NCI-H446 treated with DMSO at 0.1 percent for 48 hours (cell line): ENCODE measurements around the gene USP54.

Source experiments
- DNase-seq: peaks from one replicate; lab custom pipeline; 2025; lab: John Stamatoyannopoulos, UW

Gene USP54

DNA sequence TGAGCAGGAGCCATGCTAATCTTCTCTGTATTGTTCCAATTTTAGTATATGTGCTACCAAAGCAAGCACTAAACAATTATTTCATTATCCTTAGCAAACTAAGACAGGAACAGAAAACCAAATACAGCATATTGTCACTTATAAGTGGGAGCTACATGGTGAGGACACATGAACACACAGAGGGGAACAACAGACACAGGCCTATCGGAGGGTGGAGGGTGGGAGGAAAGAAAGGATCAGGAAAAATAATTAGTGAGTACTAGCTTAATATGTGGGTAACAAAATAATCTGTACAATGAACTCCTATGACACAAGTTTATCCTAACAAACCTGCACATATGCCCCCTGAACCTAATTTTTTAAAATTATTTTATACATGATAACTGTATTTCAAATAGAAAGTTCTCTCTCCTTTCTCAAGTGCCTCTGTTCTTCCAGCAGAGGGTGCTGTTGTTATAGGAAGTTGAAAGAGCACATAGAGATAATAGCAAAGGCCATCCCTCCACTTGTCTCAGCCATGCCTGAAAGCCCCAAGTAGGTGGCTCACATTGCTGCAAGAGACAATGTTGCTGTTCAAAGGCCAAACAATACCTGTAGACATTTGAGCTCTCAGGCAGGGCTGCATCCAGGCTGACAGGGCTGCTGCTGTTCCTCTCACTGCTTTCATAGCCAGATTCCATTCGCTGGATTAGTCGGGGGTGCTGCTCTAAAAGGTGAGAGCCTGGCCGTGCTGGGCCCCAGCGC, 61.9 kb downstream of the USP54 start:
- DNase-seq = peak; percentile 39

DNA sequence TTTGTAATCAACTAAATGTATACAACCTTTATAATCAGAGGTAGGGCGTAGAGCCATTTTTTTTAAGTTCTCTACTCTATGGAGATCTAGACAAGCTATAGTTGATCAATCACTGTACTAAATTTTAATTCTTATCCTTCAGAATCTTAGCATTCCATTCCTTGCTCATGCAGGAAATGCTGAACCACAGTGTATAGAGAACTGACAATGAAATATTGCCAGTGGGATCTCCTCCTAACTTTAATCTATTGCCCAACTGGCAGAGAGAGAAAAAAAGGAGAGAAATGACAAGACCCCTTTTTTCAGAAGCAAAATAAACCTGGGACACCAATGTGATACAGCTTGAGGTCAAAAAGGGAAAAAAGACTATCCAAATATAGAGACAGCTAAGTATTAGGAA, 68.9 kb downstream of the USP54 start:
- no peak for DNase-seq

DNA sequence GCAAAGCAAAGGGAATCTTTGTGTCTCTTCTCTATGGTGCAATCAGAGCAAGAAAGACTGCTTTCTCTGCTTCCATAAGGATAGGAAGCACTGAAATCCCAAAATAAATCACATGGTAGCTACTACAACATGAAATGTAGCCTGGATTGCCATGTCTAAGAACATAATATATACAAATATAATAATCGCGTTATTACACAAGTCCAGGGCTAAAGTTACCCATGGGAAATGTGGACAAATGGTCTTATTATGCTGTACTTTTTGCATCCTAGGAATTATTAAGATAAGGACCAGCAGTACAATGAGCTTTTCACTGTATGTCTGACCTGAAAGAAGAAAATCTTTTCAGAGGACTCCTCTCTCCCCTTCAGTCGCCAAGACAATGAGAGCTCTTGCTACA, 71.8 kb downstream of the USP54 start:
- DNase-seq = no peak

DNA sequence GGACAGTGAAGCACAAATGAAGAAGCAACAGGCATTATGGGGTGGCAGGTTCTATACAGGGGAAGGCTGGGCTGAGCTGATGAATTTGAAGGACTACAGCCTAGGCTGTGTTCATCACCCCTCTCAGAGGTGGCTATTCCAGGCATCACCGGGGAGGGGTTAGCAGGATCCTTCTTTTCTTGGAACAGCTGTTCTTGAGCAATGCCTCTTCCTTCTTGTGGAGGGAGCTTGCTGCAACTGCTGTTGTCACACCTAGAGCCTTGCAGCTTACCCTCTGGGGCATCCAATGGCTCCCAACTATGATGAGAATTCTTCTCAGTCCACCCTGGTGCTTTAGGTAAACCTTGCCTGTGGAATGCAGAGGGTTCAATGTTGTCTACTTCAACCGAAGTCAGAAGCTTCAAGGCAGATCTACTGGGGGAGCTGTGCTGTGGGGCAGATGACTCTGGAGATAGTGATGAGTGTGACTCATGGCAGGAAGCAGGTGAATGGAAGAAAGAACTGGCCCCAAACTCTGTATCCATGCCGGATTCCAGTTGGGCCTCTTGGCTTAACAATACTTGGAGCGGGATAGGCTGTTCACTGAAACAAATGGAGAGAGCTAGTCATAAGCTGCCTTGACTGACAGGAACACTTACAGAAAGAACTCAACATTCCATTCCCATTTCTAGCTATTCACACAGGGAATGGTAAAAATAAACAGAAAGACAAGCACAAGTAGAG, 73.8 kb downstream of the USP54 start:
- DNase-seq = no peak

DNA sequence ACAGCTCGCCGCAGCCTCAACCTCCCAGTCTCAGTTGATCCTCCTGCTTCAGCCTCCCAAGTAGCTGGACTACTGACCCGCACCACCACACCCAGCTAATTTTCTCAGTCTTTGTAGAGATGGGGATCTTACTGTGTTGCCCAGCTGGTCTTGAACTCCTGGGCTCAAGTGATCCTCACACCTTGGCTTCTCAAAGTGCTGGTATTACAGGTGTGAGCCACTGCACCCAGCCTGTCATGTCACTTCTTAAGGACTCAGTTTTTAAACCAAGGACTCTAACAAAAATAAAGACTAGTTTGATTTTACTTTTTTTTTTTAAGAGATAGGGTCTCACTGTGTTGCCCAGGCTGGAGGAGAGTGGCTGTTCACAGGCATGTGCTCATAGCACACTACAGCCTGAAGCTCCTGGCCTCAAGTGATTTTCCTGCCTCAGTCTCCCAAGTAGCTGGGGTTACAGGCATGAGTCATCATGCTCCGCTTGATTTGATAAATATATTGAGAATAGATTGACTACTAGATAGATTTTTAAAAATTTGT, 78.9 kb downstream of the USP54 start:
- DNase-seq = no peak

DNA sequence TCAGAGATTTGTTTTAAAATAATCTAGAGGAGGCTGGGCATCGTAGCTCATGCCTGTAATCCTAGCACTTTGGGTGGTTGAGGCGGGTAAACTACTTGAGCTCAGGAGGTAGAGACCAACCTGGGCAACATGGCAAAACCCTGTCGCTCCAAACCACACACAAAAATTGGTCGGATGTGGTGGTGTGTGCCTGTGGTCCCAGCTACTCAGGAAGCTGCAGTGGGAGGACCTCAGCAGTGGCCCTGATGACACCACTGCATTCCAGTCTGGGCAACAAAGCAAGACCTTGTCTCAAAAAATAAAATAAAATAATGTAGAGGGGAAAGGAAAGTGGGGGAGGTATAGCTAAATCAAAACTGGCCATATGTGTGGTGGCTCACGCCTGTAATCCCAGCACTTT, 81.4 kb downstream of the USP54 start:
- DNase-seq = no peak

DNA sequence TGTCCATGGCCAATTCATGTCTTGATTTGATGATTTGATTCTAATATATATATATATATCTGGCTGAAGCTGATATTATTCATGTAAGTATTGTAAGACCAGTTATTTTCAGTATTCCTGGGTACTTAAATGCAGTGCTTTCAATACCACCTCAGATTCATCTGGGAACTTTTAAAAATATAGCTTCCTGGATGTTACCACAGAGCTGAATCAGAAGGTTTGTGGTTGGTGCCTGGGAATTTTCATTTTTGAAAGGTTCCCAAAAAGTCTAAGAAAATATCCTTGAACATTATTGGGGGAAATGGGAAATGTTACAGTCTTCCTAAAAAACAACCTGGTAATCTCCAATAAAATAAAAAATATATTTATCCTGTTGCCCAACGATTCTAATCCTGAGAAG, 84.7 kb downstream of the USP54 start:
- DNase-seq = no peak

DNA sequence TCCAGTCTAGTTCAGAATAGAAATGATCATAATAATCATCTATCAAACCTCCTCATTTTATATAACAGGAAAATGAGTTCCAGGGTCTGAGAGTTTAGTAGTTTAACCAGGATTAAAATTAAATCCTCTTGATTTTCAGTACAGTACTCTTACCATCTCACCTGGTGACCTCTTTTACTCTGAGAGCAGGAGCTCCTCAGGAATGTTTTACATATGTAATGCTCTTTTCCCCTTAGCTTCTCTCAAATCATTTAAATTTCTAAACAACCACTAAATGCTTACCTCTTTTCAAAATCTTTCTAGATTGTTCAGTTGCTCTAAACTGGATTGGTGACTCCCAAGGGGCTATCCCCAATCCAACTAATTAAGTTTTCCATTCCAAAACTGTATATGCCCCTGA, 85.1 kb downstream of the USP54 start:
- no peak for DNase-seq

DNA sequence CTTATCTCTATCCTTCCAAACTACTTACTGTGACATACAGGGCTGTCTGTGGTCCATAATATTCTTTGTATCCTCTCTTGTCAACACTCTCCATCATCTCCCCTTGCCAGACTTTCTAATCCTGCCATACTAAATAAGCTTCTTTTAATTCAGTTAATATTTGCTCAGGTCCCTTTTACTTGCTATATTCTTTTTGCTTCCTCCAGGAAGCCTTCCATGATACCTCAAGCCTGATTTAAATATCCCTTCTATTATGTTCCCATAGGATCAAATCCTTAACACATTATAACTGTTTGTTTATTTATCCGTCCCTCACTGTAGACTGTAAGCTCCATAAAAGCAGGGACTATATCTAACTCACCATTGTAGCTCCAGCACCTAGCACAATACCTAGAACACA, 88.1 kb downstream of the USP54 start:
- no peak for DNase-seq

DNA sequence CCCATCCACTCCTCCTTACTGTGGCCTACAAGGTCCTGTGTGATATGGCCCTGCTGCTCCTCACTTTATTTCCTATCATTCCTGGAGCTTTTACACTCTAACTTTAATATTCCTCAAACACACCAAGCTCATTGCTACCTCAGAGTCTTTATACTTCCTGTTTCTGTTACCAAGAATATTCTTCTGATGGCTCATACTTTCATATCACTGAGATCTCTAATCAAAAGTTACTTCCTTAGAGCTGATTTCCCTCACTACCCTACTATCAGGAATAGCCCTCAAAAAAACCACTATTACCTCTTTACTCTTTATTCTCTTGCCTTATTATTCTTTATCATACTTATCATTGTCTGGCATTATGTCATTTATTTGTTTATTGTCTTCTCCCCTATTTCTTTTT, 89.5 kb downstream of the USP54 start:
- DNase-seq = no peak

DNA sequence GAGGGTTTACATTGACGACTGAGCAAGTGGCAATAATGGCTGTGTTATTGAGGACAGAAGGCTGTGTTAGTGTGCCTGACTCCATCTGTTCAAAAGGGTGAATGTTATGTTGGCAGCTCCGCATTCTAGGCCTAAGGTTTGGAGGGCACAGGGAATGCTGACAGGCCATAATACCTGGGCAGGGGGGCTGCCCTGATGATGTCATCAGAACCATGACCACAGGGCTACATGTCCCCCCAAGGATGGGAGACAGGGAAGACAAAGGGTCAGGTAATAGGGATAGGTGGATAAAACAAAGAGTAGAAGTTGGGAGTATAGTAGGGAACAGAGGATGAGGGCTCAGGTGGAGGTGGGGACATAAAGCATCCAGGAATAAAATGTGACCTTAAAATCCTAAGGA, 93.5 kb downstream of the USP54 start:
- no peak for DNase-seq

DNA sequence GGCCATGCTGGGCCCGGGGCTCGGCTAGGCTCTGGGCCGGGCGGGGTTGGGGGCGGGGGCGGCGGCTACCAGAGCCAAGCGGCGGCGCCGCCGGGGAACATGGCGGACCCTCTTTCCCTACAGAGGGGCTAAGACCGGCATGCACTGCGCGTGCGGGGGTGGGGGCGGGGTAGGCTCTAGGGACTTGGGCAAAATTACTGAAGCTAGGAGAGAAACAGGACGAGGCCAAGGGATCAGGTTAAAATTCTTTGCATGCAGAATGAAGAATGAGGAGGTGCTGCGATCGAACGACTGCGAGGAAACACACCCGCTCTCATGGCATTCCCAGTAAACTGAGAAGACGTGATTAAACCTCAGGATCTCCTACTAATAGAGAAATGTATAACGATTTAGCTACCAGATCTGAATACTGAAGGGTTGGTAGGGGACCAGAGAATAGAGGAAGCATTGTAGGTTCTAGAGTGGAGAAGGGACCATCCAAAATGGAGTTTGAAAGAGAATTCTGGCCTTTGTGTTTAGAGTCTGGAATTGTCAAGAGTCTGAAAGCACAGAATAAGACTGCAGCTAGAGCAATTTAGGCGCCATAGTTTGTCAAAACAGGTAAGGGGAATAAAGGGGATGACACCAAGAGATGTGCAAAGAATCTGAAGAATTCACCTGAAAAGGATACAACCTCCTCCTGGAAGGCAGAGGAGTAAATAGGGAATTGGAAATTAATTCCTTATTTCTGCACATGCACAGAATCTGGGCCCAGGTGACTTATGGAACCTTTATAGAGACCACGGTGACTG, 95.1 kb downstream of the USP54 start, which contains the start of gene PPP3CB:
Gene PPP3CB, minus strand, starts transcription at position 141 of the 791 bp plus-strand sequence. Its CDS starts 135 bp downstream, at position 6.
- peak; percentile 76 for DNase-seq

DNA sequence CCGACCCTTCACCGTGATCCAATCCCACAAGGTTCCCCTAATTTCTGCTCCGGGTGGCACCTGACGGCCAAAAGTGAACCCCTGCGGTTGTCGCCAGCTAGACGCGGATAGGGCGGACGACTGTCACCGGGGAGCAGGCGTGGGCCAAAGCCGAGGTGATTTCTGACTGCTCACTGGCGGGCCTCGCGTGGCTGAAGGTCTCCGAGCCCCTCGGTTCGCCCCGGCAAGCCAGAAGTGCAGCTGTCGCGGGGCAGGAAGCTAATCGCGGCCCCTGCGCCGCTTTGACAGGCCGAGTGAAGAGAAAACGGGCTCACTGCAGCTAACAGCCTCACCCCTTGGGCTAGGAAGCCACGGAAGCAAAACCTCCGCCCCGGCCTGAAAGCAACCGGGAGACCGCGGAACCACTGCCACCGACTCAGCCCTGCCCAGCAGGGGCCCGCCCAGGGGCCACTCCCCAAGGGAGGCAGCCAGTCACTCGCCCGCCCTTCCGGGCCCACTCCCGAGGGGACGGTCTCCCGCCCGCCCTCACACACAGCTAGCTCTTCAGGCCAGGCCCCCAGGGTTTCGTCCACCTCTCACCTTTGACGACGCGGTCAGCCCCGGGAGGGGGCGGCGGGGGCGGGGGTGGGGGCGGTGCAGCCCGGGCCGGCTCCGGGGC, 95.8 kb downstream of the USP54 start:
- DNase-seq = peak; percentile 53

DNA sequence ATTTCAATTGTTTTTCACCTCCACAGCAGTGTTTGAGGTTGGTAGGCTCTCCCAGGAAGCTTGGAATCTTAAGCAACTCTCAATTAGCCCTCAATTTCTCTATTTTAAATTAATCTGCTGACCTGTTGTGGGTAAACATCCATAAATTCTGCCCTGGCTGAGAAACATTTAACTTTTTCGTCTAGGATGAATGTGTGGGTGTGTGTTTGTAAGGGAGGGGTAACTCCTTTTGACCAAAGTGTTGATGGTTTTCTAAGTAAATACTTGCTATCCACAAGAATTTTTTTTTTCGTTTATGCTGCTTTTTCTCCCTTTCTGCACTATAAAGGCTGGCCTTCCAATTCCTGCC, 96.3 kb downstream of the USP54 start:
- no peak for DNase-seq

DNA sequence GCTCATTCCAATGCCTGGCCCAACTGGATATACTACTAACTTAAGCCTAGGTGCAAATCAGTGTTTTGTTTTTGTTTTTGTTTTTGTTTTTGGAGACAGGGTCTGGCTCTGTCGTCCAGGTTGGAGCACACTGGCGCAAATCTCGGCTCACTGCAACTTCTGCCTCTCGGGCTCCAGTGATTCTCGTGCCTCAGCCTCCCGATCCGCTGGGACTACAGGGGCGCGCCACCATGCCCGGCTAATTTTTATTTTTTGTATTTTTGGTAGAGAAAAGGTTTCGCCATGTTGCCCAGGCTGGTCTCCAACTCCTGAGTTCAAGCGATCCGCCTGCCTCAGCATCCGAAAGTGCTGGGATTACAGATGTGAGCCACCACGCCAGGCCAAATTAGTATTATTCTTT, 96.9 kb downstream of the USP54 start:
- DNase-seq = no peak

DNA sequence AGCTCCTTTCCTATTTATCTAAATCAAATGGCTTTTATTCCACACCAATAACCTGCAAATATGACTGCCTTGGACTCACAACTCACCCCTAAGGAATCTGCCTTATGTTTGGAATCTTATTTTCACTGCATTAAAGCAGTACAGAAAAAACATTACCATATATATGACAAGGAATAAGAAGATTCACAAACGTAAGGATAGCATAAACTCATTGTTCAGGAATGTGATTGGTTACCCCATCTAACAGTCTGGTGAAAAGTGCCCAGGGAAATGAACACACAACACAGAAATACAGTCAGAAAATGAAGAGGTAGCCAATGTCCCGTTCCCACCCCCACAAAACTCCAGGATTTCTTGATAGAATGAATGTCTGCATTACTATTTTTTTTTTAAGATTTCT, 97.4 kb downstream of the USP54 start:
- DNase-seq = no peak

DNA sequence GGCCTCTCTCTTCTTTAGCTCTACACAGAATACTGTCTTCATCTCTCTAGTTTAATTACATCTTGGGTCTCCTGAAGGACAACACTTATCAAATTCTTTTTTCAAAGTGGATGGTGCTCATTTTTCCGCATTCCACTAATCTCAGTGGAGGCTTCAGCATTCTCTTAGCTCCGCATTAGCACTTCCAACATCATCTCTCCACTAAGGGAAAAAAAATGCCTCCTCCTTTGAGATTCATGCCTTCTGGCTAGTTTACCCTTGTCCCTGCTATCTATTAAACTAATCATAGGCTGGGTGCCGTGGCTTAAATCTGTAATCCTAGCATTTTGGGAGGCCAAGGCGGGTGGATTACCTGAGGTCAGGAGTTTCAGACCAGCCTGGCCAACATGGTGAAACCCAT, 104.5 kb downstream of the USP54 start:
- no peak for DNase-seq

DNA sequence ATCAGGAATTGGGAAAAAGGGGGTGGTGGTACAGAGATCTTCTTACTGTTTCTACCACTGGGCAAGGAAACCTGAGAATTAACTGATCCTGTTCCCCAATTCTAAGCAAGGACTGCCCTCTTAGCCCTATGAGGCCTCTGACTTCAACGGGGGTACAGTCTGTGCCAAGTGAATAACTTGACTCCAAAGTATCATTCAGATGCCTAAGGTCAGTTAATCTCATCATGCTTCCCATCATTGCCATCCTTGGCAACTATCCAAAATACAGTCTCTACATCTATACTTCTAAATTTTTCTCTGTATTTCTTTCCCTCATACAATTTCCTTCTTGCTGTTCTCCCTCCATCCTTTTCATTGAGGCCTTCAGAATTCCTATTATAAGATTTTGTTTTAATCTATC, 105.8 kb downstream of the USP54 start:
- DNase-seq = no peak

DNA sequence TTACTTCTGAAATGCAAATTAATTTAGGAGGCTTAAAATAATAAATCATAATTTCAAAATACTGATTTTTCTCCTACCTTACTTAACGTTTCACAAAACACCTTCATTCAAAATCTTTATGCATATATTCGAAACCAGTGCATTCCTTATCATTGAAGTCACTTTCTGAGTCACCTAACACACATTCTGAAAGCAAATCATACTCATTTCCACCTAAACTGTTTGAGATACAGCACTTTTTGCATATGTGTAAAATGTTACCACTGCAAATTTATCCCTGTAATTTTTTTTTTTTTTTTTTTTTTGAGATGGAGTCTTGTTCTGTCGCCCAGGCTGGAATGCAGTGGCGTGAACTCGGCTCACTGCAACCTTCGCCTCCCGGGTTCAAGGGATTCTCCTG, 111.0 kb downstream of the USP54 start:
- DNase-seq = no peak

DNA sequence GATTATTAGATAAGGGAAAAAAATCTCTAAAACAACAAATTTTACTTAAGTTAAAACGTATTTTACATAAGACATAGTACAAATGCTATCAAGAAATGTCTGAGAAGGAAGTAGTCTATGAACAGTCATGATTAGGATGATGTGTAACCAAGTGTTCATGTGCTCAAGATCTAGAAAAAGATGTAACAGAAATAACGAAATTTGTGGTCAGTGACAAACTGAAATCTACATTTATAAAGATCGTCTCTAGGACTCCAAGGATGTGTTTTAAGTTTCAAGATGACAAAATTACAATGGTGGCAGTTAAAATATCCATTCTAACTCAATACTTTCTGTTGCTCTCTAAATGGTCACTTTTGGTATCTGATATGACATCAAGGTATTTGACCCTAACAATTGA, 112.5 kb downstream of the USP54 start:
- no peak for DNase-seq

DNA sequence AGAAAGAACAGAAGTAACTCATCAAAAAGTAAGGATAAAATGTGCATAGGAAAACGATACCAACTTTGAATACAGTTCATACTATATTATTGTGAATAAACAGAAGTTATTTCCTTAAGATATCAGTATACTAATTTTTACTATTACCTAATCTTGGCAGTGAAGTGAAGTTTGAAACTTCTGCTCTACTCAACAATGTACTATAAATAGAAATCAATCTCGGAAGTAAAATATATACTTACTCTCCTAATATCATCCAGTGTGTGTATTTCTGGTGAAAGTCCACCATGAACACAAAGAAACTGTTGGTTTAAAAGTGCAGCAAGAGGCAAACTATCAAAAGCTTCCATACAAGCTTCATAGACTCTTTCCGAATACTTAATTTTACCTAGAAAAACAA, 119.9 kb downstream of the USP54 start:
- no peak for DNase-seq

DNA sequence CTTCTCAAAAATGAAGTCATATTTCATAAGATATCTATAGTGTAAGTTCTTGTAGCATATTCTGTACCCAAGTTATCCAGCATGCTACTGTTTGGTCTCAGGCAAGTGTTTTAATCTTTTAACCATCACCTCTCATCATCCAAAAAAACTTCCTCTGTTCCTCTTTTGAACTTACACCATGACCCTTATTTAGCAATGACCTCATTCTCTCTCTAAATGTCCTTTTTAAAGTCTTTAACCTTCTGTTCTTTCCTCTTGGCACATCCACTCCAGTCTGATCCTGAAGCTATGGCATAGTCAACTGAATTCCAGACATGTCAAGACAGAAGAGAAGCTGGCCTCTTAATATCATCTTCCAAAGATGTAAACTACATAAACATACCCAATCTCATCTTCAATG, 121.6 kb downstream of the USP54 start:
- no peak for DNase-seq
